Right ventricle myocardium inferior (tissue), 1 donor: ENCODE data around the gene MAP3K4. TPM values are rescaled to one million over a fixed set of nuclear protein-coding genes. Genes with fewer than 3 reads are reported as not detected.
"Not testable (repeated sequence)": the region's sequence is repeated elsewhere in the genome, so short reads cannot be mapped to it uniquely, and the experiment has no call there.

Experiments
- ATAC-seq: fragments of 200-7000 bp; cut with Tn5 transposase; one replicate; pipeline ENCODE4 v1.9.1; 2020; ENCODE audit warnings: mild to moderate bottlenecking, moderate library complexity
- DNase-seq: peaks from one replicate; pipeline ENCODE4 v3.0.0; 2021; ENCODE audit errors: missing footprints
- intact Hi-C: fragments of 100-400 bp; cut with DNase I; formaldehyde crosslinking; loops from one replicate; pipeline ENCODE4 v1.11.0; 2022
- total RNA-seq: library from RNA; stranded (reverse); fragmentation: NEBNext Ultra II Directional; extraction: Animal tissue kit (Norgen Biotek cat#: 25700); gene quantifications from one replicate; pipeline ENCODE4 v1.2.1, GENCODE V29; 2021
- donor health status: DM: no; HTN: yes; CAD: no; lungs with severe emphysema.

MAP3K4 gene
- total RNA-seq, 1 donor from 2014 or later: 49.0 TPM

DNA sequence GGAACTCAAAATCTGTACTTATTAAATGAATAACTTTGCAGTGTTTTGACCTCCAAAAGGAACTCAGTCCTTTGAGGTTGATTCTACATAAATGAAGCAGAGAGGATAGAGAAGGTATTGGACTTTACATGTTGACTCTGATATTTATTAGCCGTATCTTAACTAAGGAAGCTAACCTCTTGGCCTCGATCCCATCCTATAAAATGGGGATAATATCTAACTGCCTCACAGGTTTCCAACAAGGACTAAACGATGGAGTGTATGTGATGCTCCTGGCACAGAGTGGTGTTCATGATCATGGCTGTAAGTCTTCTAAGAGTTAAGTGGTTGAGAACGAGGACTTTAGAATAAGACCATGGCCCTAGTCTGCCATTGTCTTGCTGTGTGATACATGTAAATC, 24.2 kb upstream of the MAP3K4 start:
- intact Hi-C loops: no loop called here
- DNase-seq (no peak), ATAC-seq (peak; percentile 38)

DNA sequence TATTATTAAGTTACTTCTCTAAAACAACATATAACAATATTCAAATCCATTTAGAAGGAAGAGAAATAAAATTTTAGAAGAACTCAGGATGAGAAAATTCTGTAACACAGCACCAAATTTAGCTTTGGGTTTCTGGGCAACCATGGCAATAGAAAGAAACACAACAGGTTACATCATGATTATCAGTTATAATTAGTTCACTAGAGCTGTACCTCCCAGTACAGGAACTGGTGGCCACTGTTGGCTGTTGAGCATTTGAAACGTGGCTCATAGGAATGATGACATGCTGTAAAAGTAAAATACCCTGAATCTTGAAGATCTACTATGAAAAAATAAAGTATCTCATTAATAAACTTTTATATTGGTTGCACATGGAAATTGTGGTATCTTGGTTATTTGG, 23.7 kb upstream of the MAP3K4 start:
- DNase-seq (no peak), ATAC-seq (peak; percentile 79)
- intact Hi-C loops: no loop called here

DNA sequence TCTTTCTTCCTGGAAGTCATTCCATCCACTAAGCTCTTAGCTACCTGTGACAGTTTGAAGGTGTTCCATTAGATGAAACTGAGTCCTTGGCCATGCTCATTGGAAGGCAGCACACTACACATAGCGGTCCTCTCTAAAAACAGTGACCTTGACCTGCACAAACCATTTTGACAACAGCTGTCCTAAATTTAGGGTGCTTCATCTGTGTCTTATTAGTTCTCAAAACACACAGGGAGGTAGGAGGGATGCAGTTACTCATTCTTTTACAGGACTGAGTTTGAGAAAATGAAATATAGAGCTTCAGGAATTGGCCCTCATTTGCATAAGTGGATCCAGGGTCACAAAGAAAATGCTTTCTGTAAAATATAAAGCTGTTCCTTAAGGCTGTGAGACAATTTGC, 20.4 kb upstream of the MAP3K4 start:
- DNase-seq: no peak
- intact Hi-C loops: loop anchor here (5.0 kb wide), 1 partner anchor 39 kb away; no protein-coding TSS in a partner anchor
- ATAC-seq: no peak

DNA sequence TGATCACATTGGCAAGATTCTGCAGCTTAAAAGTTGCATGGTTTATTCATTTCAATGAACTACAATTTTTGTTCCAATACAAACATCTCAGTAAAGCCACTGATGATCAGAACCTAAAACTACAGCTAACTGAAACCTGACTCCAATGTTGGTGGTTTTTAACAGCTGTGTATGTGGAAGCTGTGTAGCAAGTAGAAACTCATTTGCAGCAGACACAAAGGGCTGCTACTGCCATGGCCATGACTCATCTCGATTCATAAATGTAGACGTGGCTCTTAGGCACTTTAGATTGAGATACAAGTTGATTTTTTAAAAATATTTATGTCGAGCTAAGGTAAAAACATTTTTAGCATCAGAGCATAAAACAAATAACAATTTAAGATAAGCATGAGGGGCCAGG, 19.5 kb upstream of the MAP3K4 start:
- no peak for ATAC-seq

GRCh38 chr6:160972594-160972993, 19.0 kb upstream of the MAP3K4 start:
- intact Hi-C loops: loop anchor here (5.0 kb wide), 1 partner anchor 40 kb away; no protein-coding TSS in a partner anchor
- DNase-seq, ATAC-seq: not testable (repeated sequence)

More for the DNA sequence above, 19.5 kb upstream of the MAP3K4 start:
- DNase-seq: no peak
- intact Hi-C loops: loop anchor here (5.0 kb wide), 1 partner anchor 40 kb away; no protein-coding TSS in a partner anchor

DNA sequence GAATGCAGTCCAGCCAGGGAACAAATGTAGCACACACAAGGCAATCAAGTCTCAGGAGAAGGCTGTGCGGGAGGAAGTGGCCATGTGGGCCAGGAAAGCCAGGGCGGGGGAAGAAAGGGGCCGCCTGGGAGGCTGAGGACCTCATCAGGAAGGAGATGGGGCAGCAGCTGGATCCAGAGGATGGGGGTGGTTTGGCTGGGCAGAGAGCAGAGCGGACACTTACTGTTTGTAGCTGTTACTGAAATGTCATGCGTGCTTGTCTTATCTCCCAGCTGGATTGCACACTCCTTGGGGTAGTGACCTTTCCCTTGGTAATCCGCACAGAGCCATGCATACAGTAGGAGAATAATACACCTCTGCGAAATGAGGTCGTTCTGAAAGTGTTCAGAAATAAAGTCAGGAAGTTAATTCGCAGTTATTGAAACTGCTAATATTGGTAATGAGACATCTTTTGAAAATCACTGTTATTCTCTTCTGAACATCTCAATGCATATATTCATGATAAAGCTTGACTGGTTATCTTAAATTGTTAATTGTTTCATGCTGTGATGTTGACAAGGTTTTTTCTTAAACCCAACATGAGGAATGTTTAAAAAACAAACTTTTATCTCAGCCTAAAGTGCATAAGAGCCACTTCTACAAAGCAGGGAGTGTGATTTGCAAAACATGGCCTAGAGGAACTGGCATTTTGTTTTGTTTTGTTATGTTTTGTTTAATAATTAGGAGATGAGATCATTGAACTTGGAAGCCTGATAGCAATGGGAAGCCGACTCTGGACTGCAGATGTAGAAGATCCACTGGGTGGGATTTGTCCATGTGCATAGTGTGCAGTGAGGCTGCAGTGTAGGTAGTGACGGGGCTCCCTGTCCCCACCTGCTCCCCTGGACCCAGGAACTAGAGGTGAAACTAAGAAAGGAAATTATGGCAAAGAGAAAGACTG, 18.0 kb upstream of the MAP3K4 start:
- DNase-seq: peak; percentile 74
- intact Hi-C loops: loop anchor here (5.0 kb wide), 1 partner anchor 41 kb away; no protein-coding TSS in a partner anchor
- ATAC-seq: peak; percentile 89

- ATAC-seq: peak; percentile 75
- DNase-seq: peak; percentile 73
- intact Hi-C loops: loop anchor here (5.0 kb wide), 1 partner anchor 42 kb away; no protein-coding TSS in a partner anchor
Observed at GRCh38 chr6:160974304-160974771, 17.2 kb upstream of the MAP3K4 start.

GRCh38 chr6:160975162-160975561, 16.4 kb upstream of the MAP3K4 start:
- DNase-seq (no peak), ATAC-seq (no peak)
- intact Hi-C loops: no loop called here

DNA sequence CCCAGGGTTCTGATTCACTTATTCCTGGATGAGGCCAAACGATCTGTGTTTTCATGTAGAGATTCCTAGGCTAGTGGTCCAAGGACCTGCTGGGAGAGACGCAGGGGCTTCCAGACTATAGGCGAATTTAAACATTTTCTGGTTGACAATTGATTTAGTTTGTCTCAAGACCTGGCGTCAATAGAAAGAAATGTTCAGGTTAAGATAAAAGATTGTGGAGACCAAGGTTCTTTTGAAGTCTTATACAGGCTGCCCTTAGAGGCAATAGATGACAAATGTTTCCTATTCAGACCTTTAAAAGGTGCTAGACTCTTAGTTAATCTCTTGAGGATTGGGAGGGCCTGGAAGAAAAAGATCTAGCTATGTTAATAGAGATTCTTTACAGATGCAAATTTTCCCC, 15.6 kb upstream of the MAP3K4 start:
- ATAC-seq, DNase-seq, intact Hi-C loops: not testable (repeated sequence)

GRCh38 chr6:160978141-160978901, 13.2 kb upstream of the MAP3K4 start:
- no peak for ATAC-seq
- no peak for DNase-seq
- intact Hi-C loops: no loop called here

DNA sequence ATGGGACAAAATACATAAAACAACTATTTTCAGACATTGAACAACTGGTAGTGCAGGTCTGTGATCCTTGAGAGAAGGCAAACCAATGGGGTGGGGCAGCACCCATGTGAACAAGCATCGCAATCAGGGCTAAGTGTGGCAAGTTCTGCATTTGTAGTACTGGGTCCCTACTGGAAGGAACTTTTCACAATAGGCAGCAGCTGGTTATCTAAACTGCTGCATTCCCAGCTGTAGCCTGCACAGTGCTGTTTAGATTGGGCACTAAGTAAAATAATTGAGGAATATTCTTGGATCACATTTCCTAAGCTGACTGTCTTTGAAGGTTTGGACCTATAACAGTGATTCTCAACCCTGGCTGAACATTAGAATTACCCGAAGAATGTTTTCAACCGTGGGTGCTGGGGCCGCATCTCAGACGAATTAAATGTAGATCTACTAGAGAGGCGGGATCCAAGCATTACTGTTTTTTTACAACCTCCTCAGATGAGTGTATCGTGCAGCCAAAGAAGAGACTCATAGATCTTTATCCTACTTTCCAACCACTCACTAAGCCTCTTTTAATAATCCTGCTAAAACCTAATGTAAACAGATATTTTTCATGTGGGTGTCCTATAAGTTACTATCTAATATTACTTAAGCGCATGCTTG, 12.4 kb upstream of the MAP3K4 start:
- intact Hi-C loops: no loop called here
- ATAC-seq: no peak
- no peak for DNase-seq

- DNase-seq, ATAC-seq, intact Hi-C loops: not testable (repeated sequence)
Observed at GRCh38 chr6:160983377-160983948, 8.1 kb upstream of the MAP3K4 start.

DNA sequence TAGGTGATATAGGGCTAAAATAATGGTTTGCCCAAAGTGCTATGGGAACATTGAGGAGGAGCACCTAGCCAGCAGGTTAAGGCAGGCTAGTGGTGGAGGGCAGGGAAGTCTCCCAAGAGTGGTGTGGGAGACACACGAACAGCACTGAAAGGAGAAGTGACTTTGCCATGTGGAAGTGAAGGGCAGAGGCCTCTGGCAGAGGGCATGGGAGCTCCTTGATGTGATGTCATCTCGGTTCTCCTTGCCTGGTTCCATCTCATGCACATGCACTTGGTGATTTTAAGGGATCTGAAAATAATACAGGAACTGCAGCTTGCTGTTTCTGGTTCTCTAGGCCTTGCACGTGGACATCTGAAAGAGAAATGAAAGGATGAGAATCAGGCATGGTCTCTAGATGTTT, 4.7 kb upstream of the MAP3K4 start:
- intact Hi-C loops: no loop called here
- ATAC-seq (no peak), DNase-seq (no peak)

- DNase-seq (no peak), ATAC-seq (no peak)
Observed at GRCh38 chr6:160987265-160987664, 4.3 kb upstream of the MAP3K4 start.

DNA sequence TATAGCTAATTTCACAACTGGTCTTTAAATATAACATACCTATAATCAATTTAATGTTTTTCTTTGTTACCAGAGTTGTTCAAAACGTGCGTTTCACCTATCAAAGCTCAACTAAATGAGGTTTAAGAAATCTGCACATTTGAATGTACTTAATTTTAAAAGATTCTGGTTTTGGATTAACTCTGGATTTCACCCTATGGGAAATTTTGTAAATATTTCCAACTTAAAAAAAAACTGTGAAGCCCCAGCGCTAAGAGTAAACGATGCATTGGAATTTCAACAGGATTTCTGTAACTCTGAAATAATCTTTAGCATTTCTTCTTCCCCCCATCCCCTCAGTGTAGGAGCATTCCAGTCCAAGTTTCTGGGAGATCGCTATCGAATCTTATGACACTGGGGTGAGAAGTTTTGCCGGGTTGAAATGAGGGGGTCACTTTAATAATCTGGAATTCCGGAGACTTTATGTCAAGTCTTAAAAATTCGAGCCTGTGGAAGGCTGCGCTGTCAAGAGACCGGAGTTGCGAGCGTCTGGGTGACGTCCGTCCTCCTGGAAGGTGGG, 643 bp upstream of the MAP3K4 start:
- intact Hi-C loops: loop anchor here (5.0 to 10.0 kb wide), 2 partner anchors 81 to 284 kb away; partner anchors contain the start of gene AGPAT4
- DNase-seq (no peak), ATAC-seq (no peak)

More at GRCh38 chr6:160987265-160987664, 4.3 kb upstream of the MAP3K4 start:
- intact Hi-C loops: no loop called here

DNA sequence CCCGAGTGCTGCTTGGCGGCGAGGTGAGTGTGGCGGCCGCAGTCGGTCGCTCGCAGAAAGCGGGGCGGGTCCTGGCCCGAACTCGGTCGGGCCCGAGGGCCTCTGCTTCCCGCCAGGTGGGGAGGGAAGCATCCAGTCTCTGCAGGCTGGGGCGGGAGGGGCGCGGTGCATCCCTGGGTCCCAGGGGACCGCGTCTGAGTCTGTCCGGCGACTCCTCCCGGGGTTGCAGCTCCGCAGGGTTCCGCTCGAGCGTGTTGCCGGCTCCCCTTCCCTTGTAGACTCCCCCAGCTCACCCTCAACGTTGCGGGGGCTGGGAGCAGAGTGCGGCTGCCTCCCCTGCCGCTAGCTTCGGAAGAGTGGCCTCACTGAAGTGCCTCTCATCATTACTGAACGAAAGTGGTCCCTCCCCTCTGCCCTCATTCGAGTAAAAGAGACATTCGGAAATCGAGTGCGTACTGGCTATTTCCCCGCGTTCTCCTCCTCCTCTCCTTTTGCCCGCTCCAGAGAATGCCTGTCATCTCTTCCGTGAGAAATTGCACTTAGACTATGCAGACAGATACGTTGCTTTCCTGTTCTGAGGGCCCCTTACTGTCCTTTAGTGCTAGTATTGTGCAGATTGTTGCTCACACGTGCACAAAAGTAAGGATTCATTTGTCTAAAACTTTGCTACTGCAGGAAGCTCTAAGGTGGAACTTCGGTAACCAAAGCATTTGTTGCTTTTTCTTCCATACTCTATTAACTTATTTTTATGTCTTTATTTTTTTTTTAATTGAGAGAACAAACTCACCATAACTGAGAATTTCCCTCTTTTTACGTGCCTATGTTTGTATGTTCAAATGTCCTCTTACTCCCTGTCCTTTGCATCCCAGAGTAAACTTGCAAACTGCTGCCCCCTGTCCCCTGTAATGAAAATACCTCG, 751 bp downstream of the MAP3K4 start:
- intact Hi-C loops: loop anchor here (5.0 to 10.0 kb wide), 2 partner anchors 80 to 282 kb away; partner anchors contain the start of gene AGPAT4
- DNase-seq (no peak), ATAC-seq (peak; percentile 67)

GRCh38 chr6:160992980-160993314, 1.4 kb downstream of the MAP3K4 start:
- ATAC-seq (no peak), DNase-seq (no peak)
- intact Hi-C loops: loop anchor here (1.0 to 10.0 kb wide), 3 partner anchors 63 to 282 kb away; partner anchors contain the start of gene AGPAT4
